Right kidney (tissue), 1 donor: ENCODE measurements around the gene SPAG9.
A peak's percentile ranks its signal among the peaks of the same experiment; 100 is the strongest.
"Not testable (repeated sequence)": the region's sequence is repeated elsewhere in the genome, so short reads cannot be mapped to it uniquely, and the experiment has no call there.

Experiments used
- DNase-seq: peaks from one replicate; pipeline ENCODE4 v3.0.0-alpha.2; 2016

The SPAG9 gene

GRCh38 chr17:51135956-51136355 is 15.3 kb upstream of the SPAG9 start:
- no peak for DNase-seq

- DNase-seq: no peak
Observed at GRCh38 chr17:51133365-51133764, 12.7 kb upstream of the SPAG9 start.

GRCh38 chr17:51132964-51133319 is 12.3 kb upstream of the SPAG9 start:
- DNase-seq: no peak

GRCh38 chr17:51128076-51128475 is 7.4 kb upstream of the SPAG9 start:
- no peak for DNase-seq

GRCh38 chr17:51124640-51125503 is 4.2 kb upstream of the SPAG9 start:
- DNase-seq: no peak

- DNase-seq: not testable (repeated sequence)
Observed at GRCh38 chr17:51122473-51123115, 1.9 kb upstream of the SPAG9 start.

GRCh38 chr17:51121620-51122472 is 1.2 kb upstream of the SPAG9 start:
- DNase-seq: peak; percentile 67

GRCh38 chr17:51120357-51120738 is 320 bp downstream of the SPAG9 start:
- DNase-seq: peak; percentile 90

- DNase-seq: peak; percentile 76
Observed at GRCh38 chr17:51119415-51120356, 982 bp downstream of the SPAG9 start.

- DNase-seq: no peak
Observed at GRCh38 chr17:51118330-51119195, 2.1 kb downstream of the SPAG9 start.

- no peak for DNase-seq
Observed at GRCh38 chr17:51115179-51115578, 5.5 kb downstream of the SPAG9 start.

GRCh38 chr17:51112303-51113222 is 8.1 kb downstream of the SPAG9 start:
- DNase-seq: not testable (repeated sequence)

- no peak for DNase-seq
Observed at GRCh38 chr17:51107778-51108177, 12.9 kb downstream of the SPAG9 start.

- no peak for DNase-seq
Observed at GRCh38 chr17:51103451-51103850, 17.2 kb downstream of the SPAG9 start.

GRCh38 chr17:51103050-51103449 is 17.6 kb downstream of the SPAG9 start:
- no peak for DNase-seq

- no peak for DNase-seq
Observed at GRCh38 chr17:51097708-51098446, 22.8 kb downstream of the SPAG9 start.

- DNase-seq: no peak
Observed at GRCh38 chr17:51091635-51092034, 29.0 kb downstream of the SPAG9 start.

- DNase-seq: not testable (repeated sequence)
Observed at GRCh38 chr17:51088868-51089267, 31.8 kb downstream of the SPAG9 start.

- no peak for DNase-seq
Observed at GRCh38 chr17:51088287-51088686, 32.4 kb downstream of the SPAG9 start.
